Brain pericyte (primary cell): ENCODE results near the gene CSAD.
"Not testable (repeated sequence)": the region's sequence is repeated elsewhere in the genome, so short reads cannot be mapped to it uniquely, and the experiment has no call there.

Experiments
- DNase-seq: peaks from one replicate; pipeline ENCODE4 v3.0.0-alpha.2; 2012; ENCODE audit warnings: low read depth, low spot score

Gene CSAD

DNA sequence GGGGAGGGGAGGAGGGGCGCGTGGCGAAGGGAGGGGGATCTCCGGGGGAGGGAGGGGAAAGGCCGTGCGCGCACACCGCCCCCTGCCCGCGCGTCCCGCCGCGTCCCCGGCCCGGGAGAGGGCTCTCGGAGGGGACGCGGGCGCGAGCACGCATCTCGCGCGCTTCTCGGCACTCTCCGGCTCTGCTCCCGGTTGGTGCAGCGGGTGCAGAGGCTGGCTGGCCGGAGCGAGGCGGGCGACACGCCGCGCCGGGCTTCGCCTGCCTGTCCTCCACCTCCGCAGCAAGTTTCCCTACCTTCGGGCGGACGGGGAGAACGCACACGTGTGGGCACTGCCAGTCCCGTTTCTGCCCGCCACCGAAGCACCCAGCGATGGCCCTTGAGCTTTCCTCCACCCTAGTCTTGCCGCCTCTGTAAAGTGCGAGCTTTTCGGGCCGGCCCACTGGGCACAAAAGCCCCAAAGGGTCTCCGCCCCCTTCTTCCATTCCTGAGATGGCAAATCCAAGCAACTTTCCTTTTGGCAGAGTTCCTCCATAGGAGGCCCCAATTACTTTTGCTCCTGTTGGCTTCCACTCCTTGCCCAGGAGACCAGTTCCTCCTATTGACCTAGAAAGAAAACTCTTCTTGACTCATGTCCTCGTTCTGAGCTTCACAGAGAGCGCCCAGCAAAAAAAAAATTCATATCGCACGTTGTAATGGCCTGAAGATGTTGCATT is 363 bp upstream of the CSAD start:
- no peak for DNase-seq

DNA sequence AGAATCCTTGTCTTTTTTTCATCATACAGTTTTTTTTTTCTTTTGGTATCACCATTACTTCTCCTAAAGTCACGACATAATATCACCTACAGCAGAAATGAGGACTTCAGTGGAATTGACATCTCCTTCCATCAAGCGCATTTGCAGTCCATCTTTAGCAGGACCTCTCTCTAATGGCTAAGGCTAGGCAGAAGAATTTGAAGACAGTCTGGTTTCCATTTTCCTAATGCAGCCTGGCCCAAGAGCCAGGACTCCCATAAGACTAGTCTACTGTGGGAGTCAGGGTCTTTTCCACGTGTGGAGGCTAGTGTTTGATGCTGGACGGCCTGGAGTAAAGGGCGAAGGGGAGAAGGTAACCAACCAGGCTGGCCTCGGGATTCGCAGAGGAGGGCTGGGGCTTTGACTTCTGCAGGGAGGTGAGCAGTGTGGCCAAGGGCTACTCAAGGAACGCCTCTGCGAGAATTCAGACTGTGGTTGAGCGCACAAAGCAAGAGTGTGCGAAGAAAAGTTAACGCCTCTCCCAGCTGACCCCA is 972 bp downstream of the CSAD start:
- DNase-seq, result no peak

DNA sequence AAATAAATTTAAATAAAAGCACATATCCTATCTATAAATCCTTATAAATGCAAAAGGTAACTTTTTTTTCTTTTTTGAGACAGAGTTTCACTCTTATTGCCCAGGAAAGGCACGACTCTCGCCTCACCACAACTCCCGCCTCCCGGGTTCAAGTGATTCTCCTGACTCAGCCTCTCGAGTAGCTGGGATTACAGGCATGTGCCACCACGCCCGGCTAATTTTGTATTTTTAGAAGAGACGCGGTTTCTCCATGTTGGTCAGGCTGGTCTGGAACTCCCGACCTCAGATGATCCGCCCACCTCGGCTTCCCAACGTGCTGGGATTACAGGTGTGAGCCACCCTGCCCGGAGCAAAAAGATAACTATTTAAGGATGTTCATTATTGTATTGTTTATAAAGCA is 1.9 kb downstream of the CSAD start:
- not testable (repeated sequence) for DNase-seq

DNA sequence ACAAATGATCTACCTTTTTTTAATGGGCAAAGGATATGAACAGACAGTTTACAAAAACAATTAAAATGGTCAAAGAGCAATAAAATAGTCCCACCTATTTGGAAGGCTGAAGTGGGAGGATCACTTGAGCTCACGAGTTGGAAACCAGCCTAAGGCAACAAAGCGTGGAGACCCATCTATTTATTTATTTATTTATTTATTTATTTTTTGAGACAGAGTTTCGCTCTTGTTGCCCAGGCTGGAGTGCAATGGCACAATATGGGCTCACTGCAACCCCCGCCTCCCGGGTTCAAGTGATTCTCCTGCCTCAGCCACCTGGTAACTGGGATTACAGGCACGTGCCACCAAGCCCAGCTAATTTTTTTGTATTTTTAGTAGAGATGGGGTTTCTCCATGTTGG is 3.3 kb downstream of the CSAD start:
- not testable (repeated sequence) for DNase-seq

DNA sequence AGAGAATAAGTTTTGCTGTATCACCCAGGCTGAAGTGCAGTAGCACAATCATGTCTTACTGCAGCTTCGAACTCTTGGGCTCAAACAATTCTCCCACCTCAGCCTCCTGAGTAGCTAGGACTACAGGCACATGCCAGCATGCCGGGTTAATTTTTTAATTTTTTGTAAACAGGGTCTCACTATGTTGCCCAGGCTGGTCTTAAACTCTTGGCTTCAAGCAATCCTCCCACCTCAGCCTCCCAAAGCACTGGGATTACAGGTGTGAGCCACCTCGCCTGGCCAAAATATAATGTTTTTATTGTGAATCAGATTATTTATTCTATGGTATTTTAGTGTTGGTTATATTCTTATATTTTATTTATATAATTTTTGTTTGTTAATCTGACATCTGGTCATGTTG is 4.0 kb downstream of the CSAD start:
- DNase-seq, result no peak

DNA sequence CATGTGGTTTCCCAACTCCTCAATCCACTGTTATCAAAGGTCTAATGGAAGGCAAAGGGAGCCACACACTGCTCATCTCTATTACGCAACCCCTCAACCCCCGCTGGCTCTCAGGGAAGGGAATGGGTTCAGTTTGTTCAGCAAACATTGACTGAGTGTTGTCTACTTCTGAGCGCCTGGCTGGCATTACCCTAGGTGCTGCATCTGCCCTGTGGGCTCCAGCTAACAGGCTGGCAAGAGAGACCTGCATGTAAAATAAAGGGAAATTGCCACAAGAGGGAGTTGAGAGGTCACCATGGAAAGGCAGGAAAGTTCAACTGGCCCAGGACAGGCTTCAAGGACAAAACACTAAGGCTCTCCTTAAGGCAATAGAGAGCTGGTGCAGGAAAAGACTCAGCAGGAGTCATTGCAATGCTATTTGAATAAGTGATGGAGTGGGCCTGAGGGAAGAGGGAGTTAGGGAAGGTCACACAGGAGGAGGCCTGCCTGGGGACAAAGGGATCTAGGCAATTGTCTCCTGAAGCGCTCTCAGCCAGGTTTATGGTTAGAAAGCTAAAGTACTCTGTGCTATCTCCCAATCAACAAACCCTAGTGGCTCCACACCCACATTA is 5.7 kb downstream of the CSAD start:
- DNase-seq, result no peak

DNA sequence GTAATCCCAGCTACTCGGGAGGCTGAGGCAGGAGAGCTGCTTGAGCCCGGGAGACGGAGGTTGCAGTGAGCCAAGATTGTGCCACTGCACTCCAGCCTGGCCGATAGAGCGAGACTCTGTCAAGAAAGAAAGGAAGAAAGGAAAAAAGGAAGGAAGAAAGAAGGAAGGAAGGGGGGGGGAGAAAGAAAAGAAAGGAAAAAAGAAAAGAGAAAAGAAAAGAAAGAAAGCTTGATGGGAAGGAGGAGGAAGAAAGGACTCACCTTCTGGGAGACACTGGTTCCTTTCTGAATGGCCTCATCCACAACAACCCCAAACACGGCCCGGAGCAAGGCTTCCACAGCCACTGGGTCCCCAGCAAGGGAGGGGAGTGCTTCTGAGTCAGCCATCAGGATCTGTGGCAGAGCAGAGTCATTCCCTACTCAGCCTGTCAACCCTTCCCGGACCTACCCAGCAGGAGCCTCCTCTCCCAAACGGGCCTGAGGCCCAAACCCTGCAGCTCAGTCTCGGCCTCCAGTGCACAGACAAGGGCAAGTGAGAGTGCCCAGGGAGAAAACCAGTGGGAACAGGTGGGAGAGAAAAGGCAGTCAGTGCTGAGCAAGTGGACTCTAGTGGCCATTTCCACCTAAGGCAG is 7.5 kb downstream of the CSAD start:
- DNase-seq, result no peak

DNA sequence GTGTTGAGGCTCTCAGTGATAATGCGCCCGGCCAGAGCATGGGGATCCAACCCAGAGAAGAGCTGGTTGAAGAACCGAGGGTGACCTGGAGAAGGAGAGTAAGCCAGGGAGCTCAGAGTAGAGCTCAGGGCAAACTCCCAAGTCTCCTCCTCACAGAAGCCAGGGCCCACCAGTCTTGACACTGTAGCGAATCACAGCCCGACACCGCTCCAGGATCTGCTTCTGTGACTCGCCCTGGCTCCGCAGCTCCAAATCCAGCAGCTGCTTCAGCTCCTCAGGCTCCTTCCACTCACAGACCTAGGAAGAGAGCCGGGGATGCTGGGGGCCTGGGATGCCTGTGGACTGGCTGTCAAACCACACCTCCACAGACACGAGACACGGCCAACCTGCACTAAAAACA is 8.4 kb downstream of the CSAD start:
- no peak for DNase-seq

DNA sequence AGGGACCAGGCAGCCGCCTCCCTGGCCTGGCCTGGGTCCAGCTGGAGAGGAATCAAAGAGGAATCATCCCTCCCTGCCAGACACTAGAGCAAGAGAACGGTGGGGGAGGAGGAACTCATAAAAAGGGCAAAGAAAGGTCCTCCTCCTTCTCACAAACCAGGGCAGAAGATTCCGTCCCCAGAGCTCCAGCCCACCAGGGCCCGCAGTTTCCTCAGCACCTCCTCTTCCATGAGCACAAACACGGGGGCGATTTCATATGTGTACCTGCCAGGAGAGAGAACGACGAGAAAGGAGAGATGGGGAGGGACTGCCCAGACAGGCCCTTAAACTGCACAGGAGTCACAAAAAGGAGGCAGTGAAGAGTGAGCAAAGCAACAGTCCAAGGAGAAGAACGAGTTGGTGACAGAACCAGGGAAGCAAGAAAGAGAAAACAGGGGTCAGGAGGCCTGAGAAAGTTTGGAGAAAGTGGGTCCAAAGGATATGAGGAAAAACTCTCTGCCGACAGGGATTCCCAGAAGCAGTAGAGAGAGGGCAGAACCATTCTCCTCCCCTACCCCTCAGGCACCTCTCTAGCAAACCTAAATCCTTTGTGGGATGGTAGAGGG is 8.9 kb downstream of the CSAD start:
- DNase-seq, result no peak

DNA sequence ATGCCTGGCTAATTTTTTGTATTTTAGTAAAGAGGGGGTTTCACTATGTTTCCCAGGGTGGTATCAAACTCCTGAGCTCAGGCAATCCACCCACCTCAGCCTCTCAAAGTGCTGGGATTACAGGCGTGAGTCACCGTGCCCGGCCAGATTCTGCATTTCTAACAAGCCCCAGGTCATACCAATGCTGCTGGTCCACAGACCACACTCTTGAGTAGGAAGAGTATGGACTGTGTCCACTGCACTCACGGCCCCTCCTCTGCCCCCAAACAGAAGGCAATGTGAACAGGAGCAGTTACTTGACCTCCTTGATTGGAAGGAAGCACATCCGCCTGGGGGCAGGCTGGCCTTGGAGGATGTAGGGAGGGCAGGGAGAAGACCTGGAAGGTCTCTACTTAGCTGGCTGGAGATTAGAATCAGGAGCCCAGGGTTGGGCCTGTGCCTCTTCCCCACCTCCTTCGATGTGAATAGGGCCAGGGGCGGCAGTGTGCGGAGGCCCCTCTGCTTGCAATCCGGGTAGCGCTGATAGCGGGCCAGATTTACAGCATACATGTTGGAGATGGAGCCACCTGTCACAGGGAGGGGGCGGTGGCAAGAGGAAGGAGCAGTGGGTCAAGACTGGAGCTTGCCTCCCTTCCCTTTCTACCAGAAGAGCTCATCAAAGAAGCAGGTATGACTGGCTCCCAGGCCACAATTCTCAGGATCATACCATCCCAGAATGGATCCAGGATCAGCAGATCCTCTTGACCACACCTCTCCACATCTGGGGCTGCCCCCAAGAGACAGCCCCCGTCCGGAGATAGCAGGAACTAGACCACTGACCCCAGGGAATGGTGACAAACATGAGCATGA is 9.6 kb downstream of the CSAD start:
- no peak for DNase-seq

DNA sequence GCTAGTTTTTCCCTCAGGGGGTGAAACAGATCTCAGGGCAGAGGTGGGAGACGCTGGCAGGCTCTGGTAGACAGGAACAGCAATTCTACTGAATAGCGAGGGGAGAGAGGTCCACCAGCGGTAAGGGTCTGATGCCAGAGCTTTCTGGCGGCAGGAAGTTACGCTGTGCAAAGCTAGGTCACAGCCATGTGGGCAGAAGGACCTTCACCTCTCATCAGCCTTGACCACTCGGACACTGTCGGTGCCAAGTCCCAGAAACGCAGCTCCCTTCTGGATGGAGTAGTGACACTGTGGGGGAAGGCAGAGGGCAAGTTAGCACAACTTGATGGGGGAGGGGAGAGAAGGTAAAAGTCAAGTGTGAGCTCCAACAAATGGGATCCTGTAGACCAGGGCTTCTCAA is 10.5 kb downstream of the CSAD start:
- DNase-seq, result no peak

DNA sequence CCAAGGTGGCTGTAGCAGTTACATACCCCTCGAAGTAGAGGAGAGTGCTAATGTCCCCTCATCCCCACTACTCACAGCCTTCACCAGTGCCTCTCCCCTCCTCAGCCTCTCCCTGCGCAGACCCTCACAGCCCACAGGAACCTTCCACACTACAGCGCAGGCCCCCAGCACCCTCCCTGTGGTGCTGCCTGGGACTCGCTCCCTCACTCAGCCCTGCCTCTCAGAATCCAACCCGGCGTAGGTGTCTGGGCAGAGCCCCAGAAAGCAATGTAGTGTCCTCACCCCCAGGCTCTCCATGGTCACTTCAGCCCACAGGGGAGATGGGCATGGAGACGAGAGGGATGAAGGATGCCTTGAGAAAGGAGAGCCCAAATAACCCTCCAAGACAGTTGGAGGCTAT is 11.1 kb downstream of the CSAD start:
- no peak for DNase-seq

DNA sequence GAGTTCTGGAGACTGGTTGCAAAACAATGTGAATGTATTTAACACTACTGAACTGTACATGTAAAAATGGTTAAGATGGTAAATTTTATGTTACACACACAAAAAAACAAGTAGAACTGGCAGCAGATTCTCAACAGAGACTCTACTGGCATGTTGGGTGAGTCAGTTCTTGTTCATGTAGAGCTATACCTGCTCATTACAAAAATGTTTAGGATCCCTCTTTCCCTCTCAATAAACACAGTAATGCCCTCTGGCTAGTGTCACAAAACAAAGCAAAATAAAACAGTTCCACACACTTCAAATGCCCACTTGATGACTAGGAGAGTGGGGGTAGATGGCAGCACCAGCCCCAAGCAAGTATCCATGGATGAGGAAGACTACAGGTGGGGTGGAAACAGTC is 13.9 kb downstream of the CSAD start:
- no peak for DNase-seq

DNA sequence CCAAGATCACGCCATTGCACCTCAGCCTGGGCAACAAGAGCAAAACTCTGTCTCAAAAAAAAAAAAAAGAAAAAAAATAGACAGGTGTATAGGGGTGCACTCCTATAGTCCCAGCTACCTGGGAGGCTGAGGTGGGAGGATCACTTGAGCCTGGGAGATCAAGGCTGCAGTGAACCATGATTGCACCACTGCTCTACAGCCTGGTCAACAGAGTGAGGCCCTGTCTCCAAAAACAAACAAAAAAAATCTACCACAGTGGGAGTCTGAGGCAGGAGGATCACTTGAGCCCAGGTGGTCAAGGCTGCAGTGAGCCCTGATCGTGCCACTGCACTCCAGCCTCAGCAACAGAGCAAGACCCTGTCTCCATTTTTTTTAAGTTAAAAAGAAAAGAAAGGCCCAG is 17.7 kb downstream of the CSAD start:
- DNase-seq, result not testable (repeated sequence)

DNA sequence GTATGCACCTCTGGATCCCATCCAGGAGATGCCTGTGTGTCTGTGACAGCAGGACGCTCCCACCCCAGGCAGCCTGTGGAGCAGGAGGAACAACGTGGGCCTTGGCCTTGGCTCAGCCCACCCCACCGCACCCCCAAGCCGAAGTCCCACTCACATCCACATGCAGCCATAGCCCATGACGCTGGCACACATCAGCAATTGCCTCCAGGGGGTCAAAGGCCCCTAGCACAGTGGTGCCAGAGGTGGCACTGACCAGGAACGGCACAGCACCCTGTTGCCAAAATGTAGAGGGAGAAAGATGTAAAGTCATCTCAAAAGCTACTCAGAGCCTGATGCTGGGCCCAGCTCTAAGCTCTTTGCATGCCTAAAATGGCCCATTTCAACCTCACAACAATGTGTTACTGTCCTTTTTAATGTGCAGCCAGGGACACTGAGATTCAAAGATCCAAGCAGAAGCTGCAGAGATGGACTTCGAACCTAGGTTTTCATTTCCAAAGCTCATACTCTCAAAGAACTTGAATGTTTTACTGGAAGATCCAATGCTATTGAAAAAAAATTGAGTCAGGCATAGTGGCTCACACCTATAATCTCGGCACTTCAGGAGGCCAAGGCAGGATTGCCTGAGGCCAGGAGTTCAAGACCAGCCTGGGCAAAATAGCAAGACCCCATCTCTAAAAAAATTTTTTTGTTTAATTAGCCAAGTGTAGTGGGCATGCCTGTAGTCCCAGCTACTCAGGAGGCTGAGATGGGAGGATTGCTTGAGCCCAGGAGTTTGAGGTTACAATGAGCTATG is 19.4 kb downstream of the CSAD start:
- no peak for DNase-seq

DNA sequence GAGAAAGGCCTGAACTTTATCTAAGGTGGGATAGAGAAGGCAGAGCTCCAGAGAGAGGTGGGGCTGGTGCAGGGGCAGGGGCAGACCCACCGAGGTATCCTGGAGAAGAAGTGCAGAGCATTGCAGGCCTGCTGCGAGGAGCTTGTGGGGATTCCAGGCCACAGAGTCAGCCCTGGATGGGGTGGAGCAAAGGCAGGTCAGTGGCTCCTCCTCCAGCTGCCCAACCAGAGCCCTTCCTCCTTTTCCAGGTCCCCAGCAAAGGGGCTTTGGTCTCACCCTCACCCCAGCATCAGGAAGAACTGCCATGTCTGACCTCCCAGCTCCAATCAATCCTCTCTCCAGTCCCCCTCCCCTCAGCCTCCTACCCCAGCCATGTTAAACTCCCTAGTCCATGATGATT is 20.1 kb downstream of the CSAD start:
- DNase-seq, result no peak

DNA sequence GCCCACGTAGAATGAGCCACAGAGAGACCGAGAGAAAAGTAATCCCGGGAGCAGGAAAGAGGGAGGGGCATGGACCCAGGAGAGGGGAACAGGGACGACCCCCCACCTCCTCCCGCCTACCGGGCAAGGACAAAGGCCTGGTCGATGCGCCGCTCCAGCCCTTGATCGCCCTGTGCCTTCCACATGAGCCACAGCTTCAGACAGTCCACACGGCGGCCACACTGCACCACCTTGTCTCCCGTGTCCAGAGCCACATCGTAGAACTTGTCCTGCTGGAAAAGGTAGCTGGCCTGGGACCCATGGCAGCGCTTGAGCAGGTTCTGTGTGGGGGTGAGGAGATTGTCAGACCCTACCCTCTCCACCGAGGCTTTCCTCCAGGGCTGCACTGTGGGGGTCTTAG is 20.7 kb downstream of the CSAD start:
- no peak for DNase-seq

DNA sequence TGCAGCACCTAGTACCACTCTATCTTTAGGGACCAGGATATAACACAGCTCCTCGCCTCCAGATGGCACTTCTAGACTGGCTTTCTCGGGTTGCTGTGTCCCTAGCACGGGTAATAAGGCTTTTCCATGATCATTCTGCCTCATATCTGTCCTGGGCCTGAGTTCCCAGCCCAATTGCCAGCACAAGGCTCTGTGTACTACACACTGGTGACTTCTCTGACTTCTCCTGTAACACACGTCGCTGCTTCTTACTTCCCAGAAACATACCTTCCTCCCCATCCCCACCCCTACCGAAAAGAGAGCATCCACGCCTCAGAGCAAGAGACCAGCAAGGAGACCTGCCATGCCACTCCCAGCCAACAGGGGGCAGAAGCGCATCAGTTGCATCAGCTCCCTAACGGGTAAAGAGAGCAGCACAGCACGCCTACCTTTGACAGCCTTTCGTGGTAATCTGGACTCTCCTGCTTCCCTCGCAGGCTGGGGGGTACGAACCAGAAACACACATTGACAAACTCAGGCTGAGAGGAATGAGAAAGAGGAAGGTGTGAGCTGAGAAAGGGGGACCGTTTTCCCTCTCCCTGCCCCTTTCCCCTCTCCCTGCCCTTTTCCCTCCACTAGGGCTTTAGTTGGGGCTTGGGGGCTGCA is 21.4 kb downstream of the CSAD start:
- no peak for DNase-seq

DNA sequence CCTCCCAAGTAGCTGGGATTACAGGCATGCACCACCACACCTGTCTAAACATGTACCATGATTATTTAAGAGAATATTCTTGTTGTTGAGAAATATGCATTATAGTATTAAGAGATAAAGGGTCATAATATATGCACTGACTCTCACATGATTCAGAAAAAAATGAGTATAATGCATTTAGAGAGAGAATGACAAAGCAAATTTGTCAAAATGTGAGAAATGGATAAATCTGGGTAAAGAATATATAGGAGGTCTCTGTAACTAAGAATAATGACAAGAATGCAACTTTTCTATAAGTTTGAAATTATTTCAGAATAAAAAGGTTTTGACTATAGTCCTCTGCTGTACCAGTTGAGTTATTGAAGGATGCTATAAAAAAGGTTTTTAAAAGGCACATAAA is 28.3 kb downstream of the CSAD start:
- no peak for DNase-seq

DNA sequence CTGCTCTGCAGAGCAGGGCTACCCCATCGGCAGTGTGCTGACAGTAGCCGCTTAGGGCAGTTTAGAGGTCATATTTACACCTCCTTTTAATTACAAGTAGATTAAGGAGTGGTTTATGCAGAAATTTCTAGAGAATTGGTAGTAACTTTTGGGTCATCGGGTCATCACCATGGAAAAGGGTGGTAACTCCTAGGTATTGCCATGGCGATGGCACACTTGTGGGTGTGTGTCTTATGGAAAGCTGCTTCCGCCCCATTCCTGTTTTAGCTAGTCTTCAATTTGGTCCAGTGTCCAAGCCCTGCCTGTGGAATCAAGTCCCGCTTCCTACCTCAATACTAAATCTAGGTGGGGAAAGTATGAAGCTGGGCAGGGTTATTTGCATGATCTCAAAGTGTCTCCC is 29.7 kb downstream of the CSAD start:
- DNase-seq, result no peak
